RWPE2 (cell line): ENCODE data around the gene MEF2A.

ENCODE experiments used
- ATAC-seq: fragments of 200-7000 bp; cut with Tn5 transposase; 3 replicates; pipeline ENCODE4 v1.9.1; 2021; ENCODE audit warnings: low read depth
- DNase-seq: peaks from one replicate; pipeline ENCODE4 v3.0.0-alpha.2; 2020; ENCODE audit warnings: low spot score
- H3K27ac ChIP-seq: fragments of 450-650 bp; 2 replicates; pipeline ENCODE4 v1.5.1; 2017; ENCODE audit warnings: mild to moderate bottlenecking; ENCODE audit not compliant: poor library complexity, severe bottlenecking
- H3K27me3 ChIP-seq: fragments of 250-450 bp; sonication (Bioruptor Pico); 2 replicates; pipeline ENCODE4 v1.5.1; 2021; ENCODE audit warnings: mild to moderate bottlenecking, moderate library complexity; ENCODE audit not compliant: insufficient read depth, poor library complexity, severe bottlenecking
- H3K36me3 ChIP-seq: fragments of 250-450 bp; sonication (Bioruptor Pico); 2 replicates; pipeline ENCODE4 v1.5.1; 2020; ENCODE audit warnings: low read depth, mild to moderate bottlenecking, moderate library complexity
- H3K4me1 ChIP-seq: fragments of 250-450 bp; sonication (Bioruptor Pico); 2 replicates; pipeline ENCODE4 v1.5.1; 2021; ENCODE audit warnings: mild to moderate bottlenecking, moderate library complexity; ENCODE audit not compliant: insufficient read depth, poor library complexity, severe bottlenecking
- H3K4me3 ChIP-seq: fragments of 250-450 bp; sonication (Bioruptor Pico); 2 replicates; pipeline ENCODE4 v1.5.1; 2021; ENCODE audit warnings: mild to moderate bottlenecking, moderate library complexity; ENCODE audit not compliant: severe bottlenecking
- H3K9me3 ChIP-seq: fragments of 250-450 bp; sonication (Bioruptor Pico); 2 replicates; pipeline ENCODE4 v1.5.1; 2021; ENCODE audit warnings: mild to moderate bottlenecking, moderate library complexity; ENCODE audit not compliant: severe bottlenecking
- CTCF ChIP-seq: fragments of 450-650 bp; IDR thresholded peaks from one replicate; pipeline ENCODE4 v1.5.1; 2017; ENCODE audit warnings: mild to moderate bottlenecking, moderate library complexity; ENCODE audit not compliant: poor library complexity, severe bottlenecking

Gene MEF2A

GRCh38 chr15:99644913-99645542, 79.2 kb downstream of the MEF2A start:
- TF ChIP-seq CTCF, result no peak
- no peak overlapping the region for H3K27ac ChIP-seq
- DNase-seq (no peak), ATAC-seq (no peak)
- H3K27me3 ChIP-seq, result no peaks in the 10 kb centered on the region
- no peaks in the 10 kb centered on the region for H3K4me1 ChIP-seq
- peaks cover 26% of the 10 kb centered on the region for H3K36me3 ChIP-seq
- H3K4me3 ChIP-seq, result no peak overlapping the region
- peaks cover 3% of the 10 kb centered on the region for H3K9me3 ChIP-seq

- Histone ChIP-seq H3K9me3 (peaks cover 3% of the 10 kb centered on the region), H3K27ac (no peak overlapping the region), H3K27me3 (no peaks in the 10 kb centered on the region), H3K4me3 (no peak overlapping the region), H3K36me3 (peaks cover 29% of the 10 kb centered on the region), H3K4me1 (peaks cover 4% of the 10 kb centered on the region)
- DNase-seq (no peak), ATAC-seq (no peak)
- no peak for TF ChIP-seq CTCF
These were observed 79.8 kb downstream of the MEF2A start for GRCh38 chr15:99645543-99645935.

- no peak overlapping the region for H3K27ac ChIP-seq
- no peak for DNase-seq
- peaks cover 29% of the 10 kb centered on the region for H3K36me3 ChIP-seq
- no peak for TF ChIP-seq CTCF
- H3K9me3 ChIP-seq, result peaks cover 3% of the 10 kb centered on the region
- peaks cover 8% of the 10 kb centered on the region for H3K4me1 ChIP-seq
- H3K27me3 ChIP-seq, result no peaks in the 10 kb centered on the region
- no peak overlapping the region for H3K4me3 ChIP-seq
- ATAC-seq, result no peak
These were observed 80.2 kb downstream of the MEF2A start for GRCh38 chr15:99645951-99646350.

GRCh38 chr15:99651023-99651807, 85.4 kb downstream of the MEF2A start:
- H3K9me3 ChIP-seq, result peaks cover 3% of the 10 kb centered on the region
- no peak for DNase-seq
- peak; percentile 94 for ATAC-seq
- H3K4me1 ChIP-seq, result peaks cover 18% of the 10 kb centered on the region
- H3K27me3 ChIP-seq, result no peaks in the 10 kb centered on the region
- no peak for TF ChIP-seq CTCF
- peak overlapping the region; percentile 36 for H3K27ac ChIP-seq
- H3K4me3 ChIP-seq, result no peak overlapping the region
- H3K36me3 ChIP-seq, result peaks cover 28% of the 10 kb centered on the region

- Histone ChIP-seq H3K36me3 (peaks cover 11% of the 10 kb centered on the region), H3K27ac (no peak overlapping the region), H3K27me3 (no peaks in the 10 kb centered on the region), H3K4me1 (peaks cover 7% of the 10 kb centered on the region), H3K9me3 (no peaks in the 10 kb centered on the region), H3K4me3 (no peak overlapping the region)
- no peak for ATAC-seq
- DNase-seq, result no peak
- no peak for TF ChIP-seq CTCF
These were observed 90.4 kb downstream of the MEF2A start for GRCh38 chr15:99656205-99656604.
